Progenitor cell of endocrine pancreas (in vitro differentiated cells): ENCODE results near the gene ACP2. TPM values are rescaled to one million over a fixed set of nuclear protein-coding genes. Genes with fewer than 3 reads are reported as not detected.
A peak's percentile ranks its signal among the peaks of the same experiment; 100 is the strongest.

Source experiments
- DNase-seq: peaks from one replicate; pipeline ENCODE4 v3.0.0; 2021; ENCODE audit warnings: low spot score; ENCODE audit not compliant: unreplicated experiment
- H3K27ac Mint-ChIP-seq: 2 replicates; pipeline ENCODE4 v1.8.0; 2021; ENCODE audit warnings: mild to moderate bottlenecking, moderate library complexity, mixed read lengths
- H3K27me3 Mint-ChIP-seq: 2 replicates; pipeline ENCODE4 v1.8.0; 2021; ENCODE audit warnings: mixed read lengths
- H3K36me3 Mint-ChIP-seq: 2 replicates; pipeline ENCODE4 v1.8.0; 2022; ENCODE audit warnings: mixed read lengths; ENCODE audit not compliant: insufficient read depth
- H3K4me1 Mint-ChIP-seq: 2 replicates; pipeline ENCODE4 v1.8.0; 2021; ENCODE audit warnings: low read depth, mixed read lengths
- H3K4me3 Mint-ChIP-seq: 2 replicates; pipeline ENCODE4 v1.8.0; 2021; ENCODE audit warnings: low read depth, mild to moderate bottlenecking, moderate library complexity, mixed read lengths
- H3K9me3 Mint-ChIP-seq: 2 replicates; pipeline ENCODE4 v1.8.0; 2021; ENCODE audit warnings: low read depth, mixed read lengths
- total RNA-seq: library from RNA; stranded (reverse); gene quantifications from 2 replicates; pipeline ENCODE4 v1.2.1, GENCODE V29; 2021
- TF ChIP-seq, protein P1 (sequence below): fragments of 200-600 bp; sonication (generic); IDR thresholded peaks from one replicate; pipeline ENCODE4 v1.5.0; 2021; ENCODE audit warnings: antibody characterized with exemption, mild to moderate bottlenecking; ENCODE audit not compliant: unreplicated experiment

Gene ACP2
- total RNA-seq, 1 donor from 2014 or later, result 60.2 TPM

DNA sequence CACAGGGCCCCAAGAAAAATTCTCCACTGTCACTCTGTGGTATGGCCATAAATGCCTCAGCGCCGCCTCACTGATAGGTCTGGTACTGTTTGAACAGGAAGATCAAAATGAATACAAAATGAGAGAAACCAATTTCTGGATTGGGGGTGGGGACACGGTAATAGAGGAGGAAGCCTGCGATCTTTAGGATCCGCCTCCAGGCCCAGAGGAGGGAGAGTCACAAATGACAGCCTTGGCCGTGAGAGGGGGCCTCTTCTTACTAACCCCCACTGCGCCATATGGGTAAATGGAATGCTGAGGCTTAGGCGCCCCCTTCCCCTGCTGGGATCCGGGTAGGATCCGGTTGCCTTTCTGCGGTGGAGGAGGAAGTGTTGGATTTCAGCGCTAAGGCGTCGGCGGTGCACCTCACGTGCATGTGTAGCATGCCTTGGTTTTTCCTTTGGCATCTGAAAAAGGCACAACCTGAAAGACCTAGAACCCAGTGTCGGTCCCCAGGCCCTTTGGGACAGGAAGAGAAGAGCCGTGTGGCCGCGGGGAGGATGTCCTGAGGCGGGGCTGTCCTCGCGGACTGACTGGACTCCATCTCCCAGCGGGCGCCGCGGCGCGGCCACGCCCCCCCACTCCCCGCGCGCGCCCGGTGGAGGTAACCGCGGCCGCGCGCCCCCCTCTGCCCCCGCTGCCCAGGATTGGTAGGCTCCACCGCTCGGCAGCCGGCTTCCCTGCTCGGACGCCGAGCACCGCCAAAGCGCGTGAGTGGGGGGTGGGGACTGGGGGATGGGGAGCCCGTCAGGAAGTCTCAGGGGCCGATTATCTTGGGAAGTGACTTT lies 20.6 kb upstream of the ACP2 start:
- H3K27me3 Mint-ChIP-seq, result no peaks in the 10 kb centered on the region
- peaks cover 1% of the 10 kb centered on the region for H3K36me3 Mint-ChIP-seq
- H3K4me1 Mint-ChIP-seq, result peaks cover 30% of the 10 kb centered on the region
- peak overlapping the region; percentile 94 for H3K4me3 Mint-ChIP-seq
- TF ChIP-seq, protein P1, sequence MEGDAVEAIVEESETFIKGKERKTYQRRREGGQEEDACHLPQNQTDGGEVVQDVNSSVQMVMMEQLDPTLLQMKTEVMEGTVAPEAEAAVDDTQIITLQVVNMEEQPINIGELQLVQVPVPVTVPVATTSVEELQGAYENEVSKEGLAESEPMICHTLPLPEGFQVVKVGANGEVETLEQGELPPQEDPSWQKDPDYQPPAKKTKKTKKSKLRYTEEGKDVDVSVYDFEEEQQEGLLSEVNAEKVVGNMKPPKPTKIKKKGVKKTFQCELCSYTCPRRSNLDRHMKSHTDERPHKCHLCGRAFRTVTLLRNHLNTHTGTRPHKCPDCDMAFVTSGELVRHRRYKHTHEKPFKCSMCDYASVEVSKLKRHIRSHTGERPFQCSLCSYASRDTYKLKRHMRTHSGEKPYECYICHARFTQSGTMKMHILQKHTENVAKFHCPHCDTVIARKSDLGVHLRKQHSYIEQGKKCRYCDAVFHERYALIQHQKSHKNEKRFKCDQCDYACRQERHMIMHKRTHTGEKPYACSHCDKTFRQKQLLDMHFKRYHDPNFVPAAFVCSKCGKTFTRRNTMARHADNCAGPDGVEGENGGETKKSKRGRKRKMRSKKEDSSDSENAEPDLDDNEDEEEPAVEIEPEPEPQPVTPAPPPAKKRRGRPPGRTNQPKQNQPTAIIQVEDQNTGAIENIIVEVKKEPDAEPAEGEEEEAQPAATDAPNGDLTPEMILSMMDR, result no peak
- no peaks in the 10 kb centered on the region for H3K9me3 Mint-ChIP-seq
- peak overlapping the region; percentile 97 for H3K27ac Mint-ChIP-seq
- DNase-seq, result peak; percentile 78

DNA sequence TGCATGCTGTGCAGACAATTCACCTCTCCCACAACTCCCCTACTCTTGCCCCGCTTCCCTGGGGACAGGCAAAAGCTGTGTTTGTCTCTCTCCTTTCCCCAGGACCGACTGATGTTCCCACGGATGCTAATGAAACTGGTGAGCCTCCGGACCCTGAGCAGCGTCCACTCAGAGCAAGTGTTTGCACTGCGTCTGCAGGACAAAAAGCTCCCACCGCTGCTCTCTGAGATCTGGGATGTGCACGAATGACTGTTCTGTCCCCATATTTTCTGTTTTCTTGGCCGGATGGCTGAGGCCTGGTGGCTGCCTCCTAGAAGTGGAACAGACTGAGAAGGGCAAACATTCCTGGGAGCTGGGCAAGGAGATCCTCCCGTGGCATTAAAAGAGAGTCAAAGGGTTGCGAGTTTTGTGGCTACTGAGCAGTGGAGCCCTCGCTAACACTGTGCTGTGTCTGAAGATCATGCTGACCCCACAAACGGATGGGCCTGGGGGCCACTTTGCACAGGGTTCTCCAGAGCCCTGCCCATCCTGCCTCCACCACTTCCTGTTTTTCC lies 19.9 kb upstream of the ACP2 start:
- Mint-ChIP-seq H3K36me3 (peaks cover 1% of the 10 kb centered on the region), H3K4me3 (peak overlapping the region; percentile 94), H3K4me1 (peaks cover 30% of the 10 kb centered on the region), H3K9me3 (no peaks in the 10 kb centered on the region), H3K27ac (peak overlapping the region; percentile 97), H3K27me3 (no peaks in the 10 kb centered on the region)
- TF ChIP-seq, protein P1, result no peak
- DNase-seq, result no peak

DNA sequence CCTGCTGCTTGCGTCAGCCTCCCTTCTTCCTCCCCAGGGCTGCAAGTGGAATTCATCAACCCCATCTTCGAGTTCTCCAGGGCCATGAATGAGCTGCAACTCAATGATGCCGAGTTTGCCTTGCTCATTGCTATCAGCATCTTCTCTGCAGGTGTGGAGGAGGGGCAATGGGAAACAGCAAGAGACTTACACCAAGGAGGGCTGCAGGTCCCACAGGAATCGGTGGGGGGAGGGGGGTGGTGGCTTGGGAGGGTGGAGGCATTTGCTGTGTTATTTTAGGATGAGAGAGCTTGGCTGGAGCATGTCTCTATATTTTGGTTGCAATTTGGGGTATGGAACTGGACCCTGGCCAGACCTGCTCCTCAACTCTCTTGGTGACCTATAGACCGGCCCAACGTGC lies 19.3 kb upstream of the ACP2 start:
- Mint-ChIP-seq H3K27me3 (no peaks in the 10 kb centered on the region), H3K4me1 (peaks cover 30% of the 10 kb centered on the region), H3K4me3 (peak overlapping the region; percentile 94), H3K9me3 (no peaks in the 10 kb centered on the region), H3K36me3 (peaks cover 1% of the 10 kb centered on the region), H3K27ac (peak overlapping the region; percentile 59)
- no peak for DNase-seq
- TF ChIP-seq, protein P1, result no peak

DNA sequence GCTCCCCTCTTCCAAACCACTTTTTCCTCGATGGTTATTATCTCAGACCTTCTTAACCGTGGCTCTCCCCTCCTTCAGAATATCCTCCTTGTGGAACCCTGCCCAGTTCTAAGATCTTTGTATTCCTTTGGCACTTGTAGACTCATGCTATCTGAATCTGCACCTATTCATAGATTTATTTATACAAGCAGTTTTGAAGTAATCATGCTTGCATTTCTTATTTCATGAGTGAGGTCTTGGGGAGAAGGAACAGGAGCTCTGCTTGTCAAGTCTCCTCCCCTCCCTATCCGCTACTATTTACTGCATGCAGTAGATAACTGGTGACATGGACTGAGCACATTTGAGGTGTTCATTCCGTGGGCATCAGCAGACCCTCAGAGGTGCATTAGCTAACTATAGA lies 15.9 kb upstream of the ACP2 start:
- H3K4me3 Mint-ChIP-seq, result no peak overlapping the region
- H3K27ac Mint-ChIP-seq, result no peak overlapping the region
- H3K9me3 Mint-ChIP-seq, result no peaks in the 10 kb centered on the region
- no peaks in the 10 kb centered on the region for H3K27me3 Mint-ChIP-seq
- H3K36me3 Mint-ChIP-seq, result peaks cover 1% of the 10 kb centered on the region
- TF ChIP-seq, protein P1, result no peak
- DNase-seq, result no peak
- H3K4me1 Mint-ChIP-seq, result peaks cover 10% of the 10 kb centered on the region

DNA sequence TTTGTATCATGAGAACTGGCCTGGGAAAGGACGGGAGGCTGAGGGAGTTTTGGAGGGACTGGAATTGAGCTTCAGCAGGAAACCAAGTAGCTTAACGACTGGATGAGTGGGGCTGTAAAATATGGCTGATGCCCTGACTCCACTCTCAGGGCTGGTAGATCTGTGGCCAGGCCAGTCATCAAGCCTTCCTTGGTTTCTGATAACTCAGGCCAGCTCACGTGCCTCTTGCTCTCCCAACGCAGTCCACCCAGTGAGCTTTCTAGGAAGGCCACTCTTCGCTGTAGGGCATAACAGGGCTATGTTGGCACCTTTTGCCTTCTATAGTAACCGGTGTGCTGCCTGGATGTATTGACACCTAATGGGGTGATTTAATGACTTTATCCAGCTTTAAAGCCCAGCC lies 15.5 kb upstream of the ACP2 start:
- Mint-ChIP-seq H3K36me3 (peaks cover 1% of the 10 kb centered on the region), H3K4me3 (no peak overlapping the region), H3K4me1 (peaks cover 13% of the 10 kb centered on the region), H3K27ac (no peak overlapping the region), H3K9me3 (no peaks in the 10 kb centered on the region), H3K27me3 (no peaks in the 10 kb centered on the region)
- no peak for DNase-seq
- TF ChIP-seq, protein P1, result no peak
